Smooth muscle cell (in vitro differentiated cells): ENCODE data around the gene C16orf96. TPM values are rescaled to one million over a fixed set of nuclear protein-coding genes. Genes with fewer than 3 reads are reported as not detected.

Experiments used
- DNase-seq: peaks from one replicate; lab custom pipeline; 2025; ENCODE audit not compliant: unreplicated experiment; lab: John Stamatoyannopoulos, UW
- H2AFZ ChIP-seq: fragments of 200-600 bp; sonication (generic); 2 replicates; pipeline ENCODE4 v1.6.0; 2016; ENCODE audit warnings: antibody characterized with exemption, low read depth, mild to moderate bottlenecking
- H3F3A ChIP-seq: fragments of 200-600 bp; sonication (generic); 2 replicates; pipeline ENCODE4 v1.6.0; 2017; ENCODE audit warnings: antibody characterized with exemption, low read depth
- H3K27ac ChIP-seq: fragments of 200-600 bp; sonication (generic); 2 replicates; pipeline ENCODE4 v1.5.1; 2016; ENCODE audit warnings: low read depth, mild to moderate bottlenecking
- H3K27me3 ChIP-seq: fragments of 200-600 bp; sonication (generic); 2 replicates; pipeline ENCODE4 v1.6.1; 2016; ENCODE audit warnings: low read depth, mild to moderate bottlenecking
- H3K36me3 ChIP-seq: fragments of 200-600 bp; sonication (generic); 2 replicates; pipeline ENCODE4 v1.5.1; 2016; ENCODE audit warnings: low read depth
- H3K4me1 ChIP-seq: fragments of 200-600 bp; sonication (generic); 2 replicates; pipeline ENCODE4 v1.5.1; 2016; ENCODE audit warnings: low read depth
- H3K4me2 ChIP-seq: fragments of 200-600 bp; sonication (generic); 2 replicates; pipeline ENCODE4 v1.6.0; 2016; ENCODE audit warnings: mild to moderate bottlenecking
- H3K4me3 ChIP-seq: fragments of 200-600 bp; sonication (generic); 2 replicates; pipeline ENCODE4 v1.5.1; 2016; ENCODE audit warnings: mild to moderate bottlenecking
- H3K79me2 ChIP-seq: fragments of 200-600 bp; sonication (generic); 2 replicates; pipeline ENCODE4 v1.6.0; 2016; ENCODE audit warnings: low read depth, mild to moderate bottlenecking
- H3K9ac ChIP-seq: fragments of 200-600 bp; sonication (generic); 2 replicates; pipeline ENCODE4 v1.6.0; 2016; ENCODE audit warnings: low read depth
- H3K9me3 ChIP-seq: fragments of 200-600 bp; sonication (generic); replicated peaks from 2 replicates; pipeline ENCODE4 v1.5.1; 2016; ENCODE audit warnings: low read depth
- H4K20me1 ChIP-seq: fragments of 200-600 bp; sonication (generic); 2 replicates; pipeline ENCODE4 v1.6.0; 2016; ENCODE audit warnings: low read depth
- CTCF ChIP-seq: fragments of 200-600 bp; sonication (generic); IDR thresholded peaks from 2 replicates; pipeline ENCODE4 v1.5.1; 2017; ENCODE audit warnings: borderline replicate concordance, mild to moderate bottlenecking, antibody characterized with exemption; ENCODE audit not compliant: insufficient read depth, poor library complexity, severe bottlenecking
- WGBS: methylation state at CpG from one replicate; pipeline ENCODE4 v1.1.7; 2016; ENCODE audit warnings: low lambda C conversion rate; 5-methylcytosine and 5-hydroxymethylcytosine counted together
- polyA plus RNA-seq: library from polyadenylated mRNA; unstranded; fragments of >200 nt; fragmentation: Nextera tagmentation; extraction: Ambion mirVana; gene quantifications from 2 replicates; pipeline ENCODE4 v1.2.1, GENCODE V29; 2016
- total RNA-seq: library from RNA; depleted of rRNA; stranded (reverse); fragments of >200 nt; gene quantifications from 2 replicates; pipeline ENCODE4 v1.2.3, GENCODE V29; 2014

Gene C16orf96
- total and polyA plus RNA-seq, 2 experiments from 2014 or later: 0.09 TPM; not detected in 1

- Histone ChIP-seq H3K27ac (no peak overlapping the region), H3F3A (no peaks in the 10 kb centered on the region), H2AFZ (no peak overlapping the region), H3K9me3 (no peaks in the 10 kb centered on the region), H3K79me2 (peaks cover 36% of the 10 kb centered on the region), H3K9ac (no peak overlapping the region), H3K27me3 (no peaks in the 10 kb centered on the region), H3K36me3 (no peaks in the 10 kb centered on the region), H3K4me3 (peak overlapping the region; percentile 91), H4K20me1 (peaks cover 43% of the 10 kb centered on the region), H3K4me2 (peak overlapping the region; percentile 96), H3K4me1 (peaks cover 10% of the 10 kb centered on the region)
- WGBS: 90% methylated on average over 15 of the region's 15 CpGs
- DNase-seq: no peak
- TF ChIP-seq CTCF: no peak
Observed at GRCh38 chr16:4536391-4537106, 19.6 kb upstream of the C16orf96 start.

- no peaks in the 10 kb centered on the region for H3K36me3 ChIP-seq
- no peak overlapping the region for H3K27ac ChIP-seq
- peaks cover 10% of the 10 kb centered on the region for H3K4me1 ChIP-seq
- no peak for DNase-seq
- no peaks in the 10 kb centered on the region for H3K27me3 ChIP-seq
- H3K9ac ChIP-seq: peak overlapping the region; percentile 87
- no peaks in the 10 kb centered on the region for H3K9me3 ChIP-seq
- TF ChIP-seq CTCF: no peak
- WGBS: 10% methylated on average over 61 of the region's 75 CpGs
- peaks cover 32% of the 10 kb centered on the region for H4K20me1 ChIP-seq
- H3K79me2 ChIP-seq: peaks cover 36% of the 10 kb centered on the region
- no peaks in the 10 kb centered on the region for H3F3A ChIP-seq
- H3K4me3 ChIP-seq: peak overlapping the region; percentile 91
- peak overlapping the region; percentile 96 for H3K4me2 ChIP-seq
- H2AFZ ChIP-seq: peak overlapping the region; percentile 86
Observed at GRCh38 chr16:4537376-4538343, 18.5 kb upstream of the C16orf96 start.

GRCh38 chr16:4538350-4539235 is 17.5 kb upstream of the C16orf96 start, which contains the start of gene CDIP1:
CDIP1 (minus strand) TSS chr16:4538773; CDS start chr16:4514130, 24,643 bp downstream.
- peak within 1 kb of the TSS; percentile 91 for H3K4me3 ChIP-seq
- peak within 1 kb of the TSS; percentile 96 for H3K4me2 ChIP-seq
- H3K9ac ChIP-seq: peak within 1 kb of the TSS; percentile 87
- no peaks in the 10 kb centered on the region for H3K36me3 ChIP-seq
- H4K20me1 ChIP-seq: peaks cover 23% of the 10 kb centered on the region
- peaks cover 10% of the 10 kb centered on the region for H3K4me1 ChIP-seq
- TF ChIP-seq CTCF: no peak
- H3K9me3 ChIP-seq: no peaks in the 10 kb centered on the region
- H3K27ac ChIP-seq: peak within 1 kb of the TSS; percentile 51
- peaks cover 36% of the 10 kb centered on the region for H3K79me2 ChIP-seq
- H2AFZ ChIP-seq: peak within 1 kb of the TSS; percentile 86
- H3K27me3 ChIP-seq: no peaks in the 10 kb centered on the region
- 7% methylated on average over 52 of the region's 67 CpGs for WGBS
- DNase-seq: peak; percentile 91
- H3F3A ChIP-seq: no peaks in the 10 kb centered on the region
